Peyer's patch (tissue), 4 donors: ENCODE measurements around the gene CELSR3. TPM values are rescaled to one million over a fixed set of nuclear protein-coding genes. Genes with fewer than 3 reads are reported as not detected.

Experiments used
- DNase-seq, 3 donors: peaks; one replicate each; pipeline ENCODE4 v3.0.0-alpha.2; 2017 to 2019
- H3K27ac ChIP-seq, 4 donors: fragments of 200-600 bp; sonication (generic); one replicate each; pipeline ENCODE4 v1.5.1; 2016 to 2019
- H3K27me3 ChIP-seq, 2 donors: fragments of 200-600 bp; sonication (generic); one replicate each; pipeline ENCODE4 v1.5.1; 2019
- H3K36me3 ChIP-seq, 3 donors: fragments of 200-600 bp; sonication (generic); one replicate each; pipeline ENCODE4 v1.5.1; 2016 to 2019
- H3K4me1 ChIP-seq, 4 donors: fragments of 200-600 bp; sonication (generic); one replicate each; pipeline ENCODE4 v1.5.1; 2016 to 2019
- H3K4me3 ChIP-seq, 4 donors: fragments of 200-600 bp; sonication (generic); 1 replicate in 3 of 4; 2 replicates in 1 of 4; pipeline ENCODE4 v1.5.1; 2016 to 2019; ENCODE audit warnings: mild to moderate bottlenecking in 1 of 4
- H3K9me3 ChIP-seq, 4 donors: fragments of 200-600 bp; sonication (generic); one replicate each; pipeline ENCODE4 v1.5.1; 2016 to 2019; ENCODE audit warnings: mild to moderate bottlenecking in 1 of 4
- CTCF ChIP-seq, 6 experiments: fragments of 450-650 bp in 4 of 6; fragments of 200-600 bp in 2 of 6; sonication (generic) in 1 of 6; IDR thresholded peaks; one replicate each; pipeline ENCODE4 v1.5.1; 2017 to 2019; ENCODE audit warnings: antibody characterized with exemption in 6 of 6, mild to moderate bottlenecking in 3 of 6, moderate library complexity in 1 of 6
- POLR2A ChIP-seq, 2 donors: fragments of 450-650 bp; IDR thresholded peaks; one replicate each; pipeline ENCODE4 v1.5.1; 2017; ENCODE audit warnings: antibody characterized with exemption in 2 of 2, mild to moderate bottlenecking in 2 of 2, moderate library complexity in 2 of 2
- total RNA-seq, 4 donors: library from RNA; depleted of rRNA; stranded (reverse); fragments of >200 nt; gene quantifications; one replicate each; pipeline ENCODE4 v1.1.0, GENCODE V29; 2016

Gene CELSR3
- total RNA-seq, 4 donors from 2014 or later, result 2.3 to 5.0 (median 2.9) TPM

GRCh38 chr3:48664929-48665328, 2.2 kb upstream of the CELSR3 start:
- no peak overlapping the region for H3K4me3 ChIP-seq
- H3K27ac ChIP-seq, result no peak overlapping the region
- peaks cover 0 to 33% (median 16%) of the 10 kb centered on the region in 4 donors for H3K4me1 ChIP-seq
- DNase-seq, result no peak
- no peaks in the 10 kb centered on the region for H3K36me3 ChIP-seq
- TF ChIP-seq POLR2A (IDR thresholded peaks at IDR 0.05) (no peak), CTCF (IDR thresholded peaks at IDR 0.05) (no peak)
- H3K27me3 ChIP-seq, result peaks cover 0 to 13% of the 10 kb centered on the region in 2 donors
- H3K9me3 ChIP-seq, result no peaks in the 10 kb centered on the region

- H3K36me3 ChIP-seq, result no peaks in the 10 kb centered on the region
- TF ChIP-seq POLR2A (IDR thresholded peaks at IDR 0.05) (no peak), CTCF (IDR thresholded peaks at IDR 0.05) (no peak)
- no peaks in the 10 kb centered on the region for H3K9me3 ChIP-seq
- H3K27me3 ChIP-seq, result peaks cover 0 to 13% of the 10 kb centered on the region in 2 donors
- DNase-seq, result no peak
- H3K4me1 ChIP-seq, result peaks cover 0 to 33% (median 16%) of the 10 kb centered on the region in 4 donors
- peak overlapping the region in 2 of 4 donors; percentile 52 to 64 for H3K4me3 ChIP-seq
- peak overlapping the region in 1 of 4 donors; percentile 79 for H3K27ac ChIP-seq
Measured at GRCh38 chr3:48664313-48664644, 1.6 kb upstream of the CELSR3 start.

GRCh38 chr3:48663489-48664312, 1.0 kb upstream of the CELSR3 start:
- Histone ChIP-seq H3K4me3 (peak overlapping the region; percentile 40 to 64 (median 46)), H3K27me3 (peaks cover 0 to 13% of the 10 kb centered on the region in 2 donors), H3K27ac (peak overlapping the region; percentile 49 to 79 (median 58)), H3K36me3 (no peaks in the 10 kb centered on the region), H3K4me1 (peaks cover 0 to 33% (median 16%) of the 10 kb centered on the region in 4 donors), H3K9me3 (no peaks in the 10 kb centered on the region)
- TF ChIP-seq CTCF (IDR thresholded peaks at IDR 0.05) (peak; percentile 35 to 79 (median 66)), POLR2A (IDR thresholded peaks at IDR 0.05) (peak in 1 of 2 donors; percentile 62)
- DNase-seq, result peak; percentile 90 to 97 (median 93)

- DNase-seq, result no peak
- H3K27ac ChIP-seq, result no peak overlapping the region
- H3K9me3 ChIP-seq, result no peaks in the 10 kb centered on the region
- H3K4me1 ChIP-seq, result peaks cover 0 to 33% (median 17%) of the 10 kb centered on the region in 4 donors
- TF ChIP-seq CTCF (IDR thresholded peaks at IDR 0.05), result no peak
- no peak for TF ChIP-seq POLR2A (IDR thresholded peaks at IDR 0.05)
- peaks cover 0 to 13% of the 10 kb centered on the region in 2 donors for H3K27me3 ChIP-seq
- H3K36me3 ChIP-seq, result no peaks in the 10 kb centered on the region
- peak overlapping the region in 3 of 4 donors; percentile 41 to 64 (median 52) for H3K4me3 ChIP-seq
Measured at GRCh38 chr3:48662145-48662752, 437 bp downstream of the CELSR3 start.

DNA sequence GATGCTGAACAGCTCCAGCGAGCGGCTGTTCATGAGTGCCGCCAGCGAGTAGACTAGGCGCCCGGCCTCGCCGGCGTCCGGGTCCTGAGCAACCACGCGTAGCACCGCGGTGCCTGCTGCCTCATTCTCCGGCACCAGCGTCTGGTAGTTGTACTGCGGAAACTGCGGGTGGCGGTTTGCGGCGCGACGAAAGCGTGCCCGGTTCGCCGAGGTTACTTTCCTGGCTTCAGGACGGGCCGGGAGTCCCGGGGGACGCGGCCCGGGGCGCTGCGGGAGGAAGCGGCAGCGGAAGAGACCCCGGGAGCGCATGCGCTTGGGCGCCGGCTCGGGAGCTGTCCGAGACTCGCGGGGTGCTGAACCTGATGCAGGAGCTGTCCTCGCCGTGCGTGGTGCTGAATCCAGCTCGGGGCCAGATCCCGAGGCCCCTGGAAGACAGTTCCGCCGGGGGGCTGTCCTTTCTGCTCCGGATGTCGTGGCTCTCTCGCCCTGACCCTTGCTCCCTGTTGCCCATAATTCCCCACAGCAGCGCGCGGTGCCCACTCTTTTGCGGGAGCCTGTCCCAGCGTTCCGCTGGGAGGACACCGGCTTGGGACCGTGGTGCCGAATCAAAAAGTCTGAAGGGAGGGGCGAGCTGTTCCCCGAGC, 1.1 kb downstream of the CELSR3 start:
- no peaks in the 10 kb centered on the region for H3K36me3 ChIP-seq
- no peak overlapping the region for H3K27ac ChIP-seq
- DNase-seq, result peak; percentile 50 to 79 (median 78)
- no peak for TF ChIP-seq POLR2A (IDR thresholded peaks at IDR 0.05)
- no peak for TF ChIP-seq CTCF (IDR thresholded peaks at IDR 0.05)
- peak overlapping the region in 3 of 4 donors; percentile 31 to 39 (median 37) for H3K4me3 ChIP-seq
- peaks cover 0 to 36% (median 19%) of the 10 kb centered on the region in 4 donors for H3K4me1 ChIP-seq
- no peaks in the 10 kb centered on the region for H3K9me3 ChIP-seq
- H3K27me3 ChIP-seq, result peaks cover 0 to 13% of the 10 kb centered on the region in 2 donors
